ENCODE measurements around the gene POLR3B.

Gene POLR3B

DNA sequence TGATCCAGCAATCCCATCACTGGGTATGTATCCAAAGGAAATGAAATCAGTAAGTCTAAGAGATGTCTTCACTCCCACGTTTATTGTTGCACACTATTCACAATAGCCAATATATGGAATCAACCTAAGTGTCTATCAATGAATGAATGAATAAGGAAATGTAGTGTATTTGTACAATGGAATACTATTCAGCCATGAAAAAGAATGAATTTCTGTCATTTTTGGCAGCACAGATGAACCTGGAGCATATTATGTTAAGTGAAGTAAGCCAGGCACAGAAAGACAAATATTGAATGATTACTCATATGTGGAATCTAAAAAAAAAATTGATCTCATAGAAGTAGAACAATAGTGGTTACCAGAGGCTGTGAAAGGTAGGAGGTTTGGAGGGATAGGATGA, 194.7 kb downstream of the POLR3B start:
- TF ChIP-seq, protein P1, sequence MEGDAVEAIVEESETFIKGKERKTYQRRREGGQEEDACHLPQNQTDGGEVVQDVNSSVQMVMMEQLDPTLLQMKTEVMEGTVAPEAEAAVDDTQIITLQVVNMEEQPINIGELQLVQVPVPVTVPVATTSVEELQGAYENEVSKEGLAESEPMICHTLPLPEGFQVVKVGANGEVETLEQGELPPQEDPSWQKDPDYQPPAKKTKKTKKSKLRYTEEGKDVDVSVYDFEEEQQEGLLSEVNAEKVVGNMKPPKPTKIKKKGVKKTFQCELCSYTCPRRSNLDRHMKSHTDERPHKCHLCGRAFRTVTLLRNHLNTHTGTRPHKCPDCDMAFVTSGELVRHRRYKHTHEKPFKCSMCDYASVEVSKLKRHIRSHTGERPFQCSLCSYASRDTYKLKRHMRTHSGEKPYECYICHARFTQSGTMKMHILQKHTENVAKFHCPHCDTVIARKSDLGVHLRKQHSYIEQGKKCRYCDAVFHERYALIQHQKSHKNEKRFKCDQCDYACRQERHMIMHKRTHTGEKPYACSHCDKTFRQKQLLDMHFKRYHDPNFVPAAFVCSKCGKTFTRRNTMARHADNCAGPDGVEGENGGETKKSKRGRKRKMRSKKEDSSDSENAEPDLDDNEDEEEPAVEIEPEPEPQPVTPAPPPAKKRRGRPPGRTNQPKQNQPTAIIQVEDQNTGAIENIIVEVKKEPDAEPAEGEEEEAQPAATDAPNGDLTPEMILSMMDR (IDR thresholded peaks at IDR 0.05) = no peak

Measured in LNCAP (cell line).